ENCODE results near the gene KLK7. TPM values are rescaled to one million over a fixed set of nuclear protein-coding genes. Genes with fewer than 3 reads are reported as not detected.

Gene KLK7
- total RNA-seq, 4 donors from 2014 or later, result 0.31 to 16.7 TPM; not detected in 2

- TF ChIP-seq, protein P1, sequence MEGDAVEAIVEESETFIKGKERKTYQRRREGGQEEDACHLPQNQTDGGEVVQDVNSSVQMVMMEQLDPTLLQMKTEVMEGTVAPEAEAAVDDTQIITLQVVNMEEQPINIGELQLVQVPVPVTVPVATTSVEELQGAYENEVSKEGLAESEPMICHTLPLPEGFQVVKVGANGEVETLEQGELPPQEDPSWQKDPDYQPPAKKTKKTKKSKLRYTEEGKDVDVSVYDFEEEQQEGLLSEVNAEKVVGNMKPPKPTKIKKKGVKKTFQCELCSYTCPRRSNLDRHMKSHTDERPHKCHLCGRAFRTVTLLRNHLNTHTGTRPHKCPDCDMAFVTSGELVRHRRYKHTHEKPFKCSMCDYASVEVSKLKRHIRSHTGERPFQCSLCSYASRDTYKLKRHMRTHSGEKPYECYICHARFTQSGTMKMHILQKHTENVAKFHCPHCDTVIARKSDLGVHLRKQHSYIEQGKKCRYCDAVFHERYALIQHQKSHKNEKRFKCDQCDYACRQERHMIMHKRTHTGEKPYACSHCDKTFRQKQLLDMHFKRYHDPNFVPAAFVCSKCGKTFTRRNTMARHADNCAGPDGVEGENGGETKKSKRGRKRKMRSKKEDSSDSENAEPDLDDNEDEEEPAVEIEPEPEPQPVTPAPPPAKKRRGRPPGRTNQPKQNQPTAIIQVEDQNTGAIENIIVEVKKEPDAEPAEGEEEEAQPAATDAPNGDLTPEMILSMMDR (IDR thresholded peaks at IDR 0.05), result no peak
- TF ChIP-seq POLR2A (IDR thresholded peaks at IDR 0.05) (no peak), POLR2AphosphoS5 (IDR thresholded peaks at IDR 0.05) (no peak), EP300 (IDR thresholded peaks at IDR 0.05) (no peak)
- Histone ChIP-seq H3K36me3 (no peaks in the 10 kb centered on the region), H3K4me3 (no peak overlapping the region), H3K4me1 (no peaks in the 10 kb centered on the region), H3K27me3 (peaks cover 73% of the 10 kb centered on the region), H3K9me3 (no peaks in the 10 kb centered on the region), H3K27ac (no peak overlapping the region)
- WGBS, 2 donors (ENCODE audit: low coverage in 1 of 2), result 82 to 83% methylated on average over 3 to 4 of the region's 4 CpGs
- no peak for ATAC-seq
Observed at GRCh38 chr19:50947123-50947522, 36.6 kb downstream of the KLK7 start.

- peaks cover 66% of the 10 kb centered on the region for H3K27me3 ChIP-seq
- H3K27ac ChIP-seq, result no peak overlapping the region
- H3K4me3 ChIP-seq, result no peak overlapping the region
- peaks cover 0 to 5% (median 0%) of the 10 kb centered on the region in 3 donors for H3K9me3 ChIP-seq
- H3K4me1 ChIP-seq, result no peaks in the 10 kb centered on the region
- TF ChIP-seq, protein P1 (IDR thresholded peaks at IDR 0.05), result no peak
- no peak for TF ChIP-seq EP300 (IDR thresholded peaks at IDR 0.05)
- TF ChIP-seq POLR2A (IDR thresholded peaks at IDR 0.05), result no peak
- no peak for TF ChIP-seq POLR2AphosphoS5 (IDR thresholded peaks at IDR 0.05)
- H3K36me3 ChIP-seq, result no peaks in the 10 kb centered on the region
- ATAC-seq, result no peak
- 44 to 68% methylated on average over 3 to 4 of the region's 4 CpGs for WGBS, 2 donors (ENCODE audit: low coverage in 1 of 2)
Observed at GRCh38 chr19:50944795-50945194, 38.9 kb downstream of the KLK7 start.

- Histone ChIP-seq H3K4me1 (no peaks in the 10 kb centered on the region), H3K27me3 (peaks cover 62% of the 10 kb centered on the region), H3K4me3 (no peak overlapping the region), H3K36me3 (no peaks in the 10 kb centered on the region), H3K9me3 (peaks cover 0 to 17% (median 0%) of the 10 kb centered on the region in 3 donors), H3K27ac (no peak overlapping the region)
- WGBS, 2 donors (ENCODE audit: low coverage in 1 of 2), result 72 to 73% methylated on average over 2 to 5 of the region's 10 CpGs
- TF ChIP-seq, protein P1 (IDR thresholded peaks at IDR 0.05), result no peak
- no peak for TF ChIP-seq POLR2AphosphoS5 (IDR thresholded peaks at IDR 0.05)
- no peak for TF ChIP-seq POLR2A (IDR thresholded peaks at IDR 0.05)
- no peak for TF ChIP-seq EP300 (IDR thresholded peaks at IDR 0.05)
- no peak for ATAC-seq
Observed at GRCh38 chr19:50943074-50943828, 40.5 kb downstream of the KLK7 start.

DNA sequence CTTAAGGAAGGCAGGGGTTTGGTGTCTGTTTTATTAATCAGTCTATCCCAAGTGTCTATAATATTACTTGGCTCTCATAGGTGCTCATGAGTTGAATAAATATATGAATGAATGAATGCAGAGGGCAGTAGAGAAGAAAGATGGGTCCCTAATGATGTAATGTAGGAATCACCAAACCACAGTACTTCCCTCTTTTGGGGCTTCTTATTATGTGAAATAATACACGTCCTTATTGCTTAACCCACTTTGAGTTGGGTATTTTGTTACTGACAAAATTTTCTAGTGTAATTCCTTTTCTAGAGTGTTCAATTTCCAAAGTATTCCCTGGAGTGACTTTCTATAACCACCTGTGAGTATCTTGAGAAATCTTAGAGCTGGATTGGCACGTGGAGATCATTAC, 44.1 kb downstream of the KLK7 start:
- WGBS, 2 donors (ENCODE audit: low coverage in 1 of 2), result 42 to 84% methylated on average over 2 of the region's 2 CpGs
- peaks cover 0 to 17% (median 0%) of the 10 kb centered on the region in 3 donors for H3K9me3 ChIP-seq
- H3K27ac ChIP-seq, result no peak overlapping the region
- H3K36me3 ChIP-seq, result no peaks in the 10 kb centered on the region
- H3K4me3 ChIP-seq, result no peak overlapping the region
- H3K4me1 ChIP-seq, result no peaks in the 10 kb centered on the region
- H3K27me3 ChIP-seq, result peaks cover 63% of the 10 kb centered on the region
- no peak for ATAC-seq
- TF ChIP-seq EP300 (IDR thresholded peaks at IDR 0.05) (no peak), POLR2A (IDR thresholded peaks at IDR 0.05) (no peak), POLR2AphosphoS5 (IDR thresholded peaks at IDR 0.05) (no peak)
- TF ChIP-seq, protein P1 (IDR thresholded peaks at IDR 0.05), result no peak

GRCh38 chr19:50933640-50934039, 50.1 kb downstream of the KLK7 start:
- WGBS, 2 donors (ENCODE audit: low coverage in 1 of 2), result 64 to 67% methylated on average over 7 to 8 of the region's 8 CpGs
- ATAC-seq, result no peak
- no peak overlapping the region for H3K4me3 ChIP-seq
- H3K27ac ChIP-seq, result no peak overlapping the region
- H3K36me3 ChIP-seq, result no peaks in the 10 kb centered on the region
- peaks cover 80% of the 10 kb centered on the region for H3K27me3 ChIP-seq
- H3K4me1 ChIP-seq, result no peaks in the 10 kb centered on the region
- TF ChIP-seq, protein P1 (IDR thresholded peaks at IDR 0.05), result no peak
- no peak for TF ChIP-seq POLR2A (IDR thresholded peaks at IDR 0.05)
- TF ChIP-seq EP300 (IDR thresholded peaks at IDR 0.05), result no peak
- TF ChIP-seq POLR2AphosphoS5 (IDR thresholded peaks at IDR 0.05), result no peak
- H3K9me3 ChIP-seq, result peaks cover 0 to 1% (median 0%) of the 10 kb centered on the region in 3 donors

All from gastroesophageal sphincter (tissue), 4 donors.